ENCODE results near the gene RCHY1.
A peak's percentile ranks its signal among the peaks of the same experiment; 100 is the strongest.

RCHY1 gene

DNA sequence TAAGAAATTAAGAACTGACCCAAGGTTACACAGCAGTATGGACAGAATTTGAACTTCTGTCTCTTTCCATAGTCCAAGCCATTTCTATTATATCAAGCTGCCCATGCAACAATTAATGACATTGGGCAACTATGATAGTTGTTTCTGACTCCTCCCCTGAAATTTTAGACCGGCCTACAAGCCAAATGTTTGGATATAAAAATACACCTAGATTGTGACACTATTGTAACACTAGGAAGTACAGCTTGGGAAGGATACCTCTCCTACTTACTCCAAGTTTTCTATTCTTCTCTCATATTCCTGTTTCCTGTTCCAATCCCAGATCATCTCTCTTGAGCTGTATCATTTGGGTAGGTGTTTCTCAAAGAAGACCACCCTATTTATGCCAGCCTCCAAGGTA is 43.5 kb downstream of the RCHY1 start:
- no peak overlapping the region for H3K27ac ChIP-seq
- TF ChIP-seq ZFX (IDR thresholded peaks at IDR 0.05; ENCODE audit: borderline replicate concordance) = no peak
- TF ChIP-seq, protein P1, sequence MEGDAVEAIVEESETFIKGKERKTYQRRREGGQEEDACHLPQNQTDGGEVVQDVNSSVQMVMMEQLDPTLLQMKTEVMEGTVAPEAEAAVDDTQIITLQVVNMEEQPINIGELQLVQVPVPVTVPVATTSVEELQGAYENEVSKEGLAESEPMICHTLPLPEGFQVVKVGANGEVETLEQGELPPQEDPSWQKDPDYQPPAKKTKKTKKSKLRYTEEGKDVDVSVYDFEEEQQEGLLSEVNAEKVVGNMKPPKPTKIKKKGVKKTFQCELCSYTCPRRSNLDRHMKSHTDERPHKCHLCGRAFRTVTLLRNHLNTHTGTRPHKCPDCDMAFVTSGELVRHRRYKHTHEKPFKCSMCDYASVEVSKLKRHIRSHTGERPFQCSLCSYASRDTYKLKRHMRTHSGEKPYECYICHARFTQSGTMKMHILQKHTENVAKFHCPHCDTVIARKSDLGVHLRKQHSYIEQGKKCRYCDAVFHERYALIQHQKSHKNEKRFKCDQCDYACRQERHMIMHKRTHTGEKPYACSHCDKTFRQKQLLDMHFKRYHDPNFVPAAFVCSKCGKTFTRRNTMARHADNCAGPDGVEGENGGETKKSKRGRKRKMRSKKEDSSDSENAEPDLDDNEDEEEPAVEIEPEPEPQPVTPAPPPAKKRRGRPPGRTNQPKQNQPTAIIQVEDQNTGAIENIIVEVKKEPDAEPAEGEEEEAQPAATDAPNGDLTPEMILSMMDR (IDR thresholded peaks at IDR 0.05) = no peak

DNA sequence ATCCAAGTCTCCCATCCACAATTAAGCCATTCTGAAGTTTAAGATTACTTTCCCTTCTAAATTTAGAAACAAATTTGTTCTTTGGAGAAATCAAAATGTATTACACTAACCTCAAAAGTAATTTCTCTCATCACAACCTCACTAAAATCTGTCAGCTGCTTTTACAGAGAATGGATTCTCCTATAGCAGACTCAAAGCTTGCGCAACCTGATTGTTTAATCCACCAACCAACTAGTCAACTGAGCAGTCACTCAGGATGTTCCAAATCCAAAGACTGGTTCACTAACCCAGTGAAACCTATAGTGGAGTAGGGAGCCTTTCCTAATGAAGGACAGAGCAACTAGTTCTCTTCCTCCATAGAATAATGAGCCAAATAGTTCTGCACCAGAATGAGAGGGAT is 44.3 kb downstream of the RCHY1 start:
- H3K27ac ChIP-seq = no peak overlapping the region
- TF ChIP-seq ZFX (IDR thresholded peaks at IDR 0.05; ENCODE audit: borderline replicate concordance) = no peak
- TF ChIP-seq, protein P1 (IDR thresholded peaks at IDR 0.05) = no peak

DNA sequence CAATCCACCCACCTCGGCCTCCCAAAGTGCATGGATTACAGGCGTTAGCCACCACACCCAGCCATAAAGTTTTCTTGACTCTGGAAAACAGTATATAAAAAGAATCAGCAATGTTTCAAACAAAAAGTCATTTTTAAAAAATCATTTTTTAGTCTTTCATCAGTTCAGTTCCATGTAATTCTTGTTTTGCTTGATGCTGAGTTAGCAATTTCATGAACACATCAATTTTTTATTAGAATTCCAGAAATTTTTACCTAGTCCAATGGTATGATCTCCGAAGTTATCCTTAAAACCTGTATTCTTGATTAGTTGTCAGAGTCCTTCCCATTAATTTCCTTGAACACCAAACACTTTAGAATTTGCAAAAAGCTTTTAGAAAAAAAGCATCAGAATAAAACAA is 56.8 kb downstream of the RCHY1 start:
- no peak for TF ChIP-seq ZFX (IDR thresholded peaks at IDR 0.05; ENCODE audit: borderline replicate concordance)
- TF ChIP-seq, protein P1 (IDR thresholded peaks at IDR 0.05) = no peak
- H3K27ac ChIP-seq = no peak overlapping the region

DNA sequence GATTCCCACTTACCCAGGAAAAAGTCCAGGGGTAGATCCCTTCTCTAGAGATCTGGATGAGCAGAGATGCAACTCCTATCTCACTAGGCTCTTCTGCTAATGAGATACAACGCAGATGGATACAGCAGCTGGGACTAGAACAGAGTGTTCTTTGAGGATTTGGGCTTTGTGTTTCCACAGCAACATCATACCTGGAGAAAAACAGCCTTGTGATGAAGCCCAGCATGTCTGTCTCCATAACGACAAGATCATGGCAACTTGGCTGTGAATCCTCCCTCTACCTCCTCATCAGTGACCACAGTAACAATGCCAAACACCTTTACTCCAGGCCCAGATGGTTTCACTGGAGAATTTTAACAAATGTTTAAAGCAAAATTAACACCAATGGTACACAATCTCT is 80.1 kb downstream of the RCHY1 start:
- H3K27ac ChIP-seq = no peak overlapping the region
- TF ChIP-seq, protein P1 (IDR thresholded peaks at IDR 0.05) = no peak
- no peak for TF ChIP-seq ZFX (IDR thresholded peaks at IDR 0.05; ENCODE audit: borderline replicate concordance)

DNA sequence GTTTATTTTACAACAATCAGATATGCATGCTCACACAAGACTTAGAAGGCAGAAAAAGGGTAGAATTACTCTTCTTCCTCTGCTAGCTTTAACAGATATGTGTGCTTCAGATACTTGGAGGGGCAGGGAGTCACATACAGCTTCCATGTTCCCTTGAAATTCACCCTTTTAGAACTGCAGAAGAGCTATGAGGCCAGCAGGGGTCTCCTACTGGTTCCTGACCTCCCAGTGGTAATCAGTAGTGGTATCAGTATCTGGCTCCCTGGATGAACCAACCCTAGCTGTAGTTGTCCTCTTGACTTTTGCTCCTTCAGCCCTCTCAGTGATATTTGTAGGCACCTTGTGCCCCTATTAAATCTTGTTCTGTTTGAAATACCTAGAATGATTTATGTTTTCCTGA is 81.5 kb downstream of the RCHY1 start:
- no peak for TF ChIP-seq ZFX (IDR thresholded peaks at IDR 0.05; ENCODE audit: borderline replicate concordance)
- TF ChIP-seq, protein P1 (IDR thresholded peaks at IDR 0.05) = peak; percentile 37
- no peak overlapping the region for H3K27ac ChIP-seq

DNA sequence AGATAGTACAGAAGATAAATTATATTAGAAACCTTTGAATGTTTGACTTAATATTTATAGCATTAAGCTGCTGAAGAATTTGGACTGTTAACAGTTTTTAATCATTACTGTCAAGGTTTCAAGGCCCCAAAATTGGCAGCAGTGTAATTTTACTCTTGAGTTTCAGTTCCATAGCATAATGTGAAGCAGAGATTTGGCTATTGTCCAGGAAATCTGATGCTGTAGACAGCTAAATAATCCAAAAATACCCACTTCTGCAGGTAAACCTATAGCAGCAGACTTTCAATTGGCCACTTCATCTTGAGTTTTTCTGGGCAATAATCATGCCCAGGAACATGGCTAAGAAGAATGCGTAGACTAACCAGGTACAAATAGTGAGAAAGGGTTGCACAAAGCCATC is 85.0 kb downstream of the RCHY1 start:
- H3K27ac ChIP-seq = no peak overlapping the region
- TF ChIP-seq ZFX (IDR thresholded peaks at IDR 0.05; ENCODE audit: borderline replicate concordance) = no peak
- TF ChIP-seq, protein P1 (IDR thresholded peaks at IDR 0.05) = no peak

All from 22Rv1 (cell line).